Endothelial cell of umbilical vein (primary cell): Measurements from ENCODE around the gene TBC1D9B.

Experiments
- MYC ChIP-seq: IDR thresholded peaks from one replicate; pipeline ENCODE4 v1.6.1; 2011; ENCODE audit warnings: mild to moderate bottlenecking, low read depth, low read length
- POLR2A ChIP-seq: IDR thresholded peaks from 2 replicates; pipeline ENCODE4 v1.6.1; 2012; ENCODE audit warnings: low read depth, mild to moderate bottlenecking, control low read depth, low read length
- POLR2AphosphoS5 ChIP-seq: IDR thresholded peaks from 2 replicates; pipeline ENCODE4 v1.6.1; 2012; ENCODE audit warnings: low read depth, mild to moderate bottlenecking, control low read depth, low read length, moderate library complexity; ENCODE audit not compliant: insufficient read depth
- TF ChIP-seq, protein P1 (sequence below), 2 donors: IDR thresholded peaks; 1 replicate in 1 of 2; 2 replicates in 1 of 2; pipeline ENCODE4 v1.5.1; 2011; ENCODE audit warnings: low read length in 2 of 2, mild to moderate bottlenecking in 2 of 2, moderate library complexity in 2 of 2, control low read depth in 1 of 2, inconsistent platforms in 1 of 2, low read depth in 1 of 2; ENCODE audit not compliant: insufficient read depth in 1 of 2; ENCODE audit errors: extremely low read depth in 1 of 2

DNA sequence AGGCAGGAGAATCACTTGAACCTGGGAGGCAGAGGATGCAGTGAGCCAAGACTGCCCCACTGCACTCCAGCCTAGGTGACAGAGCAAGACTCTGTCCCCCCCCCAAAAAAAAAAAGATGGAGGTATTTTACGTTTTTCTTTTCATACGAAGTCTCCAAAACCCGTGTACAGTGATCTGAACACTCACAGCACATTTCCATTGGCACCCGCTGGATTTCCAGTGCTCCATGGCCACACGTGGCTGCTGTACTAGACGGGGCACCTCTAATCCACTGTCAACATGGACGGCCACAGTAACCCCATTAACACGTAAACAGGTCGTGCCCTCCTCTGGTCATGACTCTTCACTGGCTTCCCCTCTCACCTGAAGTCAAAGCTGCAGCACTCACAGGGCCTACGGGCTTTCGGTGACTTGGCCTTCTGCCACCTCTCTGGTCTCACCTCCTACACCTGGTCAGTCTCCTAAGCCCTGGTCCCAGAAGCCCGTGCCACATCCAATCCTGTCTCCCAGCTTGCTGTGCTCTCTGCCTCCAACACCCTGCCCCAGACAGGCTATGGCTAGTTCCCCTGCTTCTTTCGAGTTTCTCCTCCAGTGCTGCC, 22.1 kb downstream of the TBC1D9B start:
- no peak for TF ChIP-seq POLR2A
- TF ChIP-seq POLR2AphosphoS5 = no peak
- TF ChIP-seq, protein P1, sequence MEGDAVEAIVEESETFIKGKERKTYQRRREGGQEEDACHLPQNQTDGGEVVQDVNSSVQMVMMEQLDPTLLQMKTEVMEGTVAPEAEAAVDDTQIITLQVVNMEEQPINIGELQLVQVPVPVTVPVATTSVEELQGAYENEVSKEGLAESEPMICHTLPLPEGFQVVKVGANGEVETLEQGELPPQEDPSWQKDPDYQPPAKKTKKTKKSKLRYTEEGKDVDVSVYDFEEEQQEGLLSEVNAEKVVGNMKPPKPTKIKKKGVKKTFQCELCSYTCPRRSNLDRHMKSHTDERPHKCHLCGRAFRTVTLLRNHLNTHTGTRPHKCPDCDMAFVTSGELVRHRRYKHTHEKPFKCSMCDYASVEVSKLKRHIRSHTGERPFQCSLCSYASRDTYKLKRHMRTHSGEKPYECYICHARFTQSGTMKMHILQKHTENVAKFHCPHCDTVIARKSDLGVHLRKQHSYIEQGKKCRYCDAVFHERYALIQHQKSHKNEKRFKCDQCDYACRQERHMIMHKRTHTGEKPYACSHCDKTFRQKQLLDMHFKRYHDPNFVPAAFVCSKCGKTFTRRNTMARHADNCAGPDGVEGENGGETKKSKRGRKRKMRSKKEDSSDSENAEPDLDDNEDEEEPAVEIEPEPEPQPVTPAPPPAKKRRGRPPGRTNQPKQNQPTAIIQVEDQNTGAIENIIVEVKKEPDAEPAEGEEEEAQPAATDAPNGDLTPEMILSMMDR (IDR thresholded peaks at IDR 0.05; ENCODE audit: extremely low read depth in 1 of 2, insufficient read depth in 1 of 2, low read depth in 1 of 2, low read length in 2 of 2) = no peak
- TF ChIP-seq MYC = no peak
